Left renal cortex interstitium (tissue), 4 donors: ENCODE measurements around the gene INO80. TPM values are rescaled to one million over a fixed set of nuclear protein-coding genes. Genes with fewer than 3 reads are reported as not detected.

ENCODE experiments used
- DNase-seq, 4 donors: peaks; one replicate each; pipeline ENCODE4 v3.0.0-alpha.2; 2013; ENCODE audit warnings: low read depth in 4 of 4, low spot score in 2 of 4, missing footprints in 1 of 4
- polyA plus RNA-seq, 4 donors: library from polyadenylated mRNA; unstranded; fragments of 120-200 nt; gene quantifications; one replicate each; pipeline ENCODE4 v1.2.1, GENCODE V29; 2013; ENCODE audit not compliant: insufficient read length in 4 of 4

INO80 gene
- polyA plus RNA-seq, 4 donors, result 19.8 to 26.1 (median 22.7) TPM

DNA sequence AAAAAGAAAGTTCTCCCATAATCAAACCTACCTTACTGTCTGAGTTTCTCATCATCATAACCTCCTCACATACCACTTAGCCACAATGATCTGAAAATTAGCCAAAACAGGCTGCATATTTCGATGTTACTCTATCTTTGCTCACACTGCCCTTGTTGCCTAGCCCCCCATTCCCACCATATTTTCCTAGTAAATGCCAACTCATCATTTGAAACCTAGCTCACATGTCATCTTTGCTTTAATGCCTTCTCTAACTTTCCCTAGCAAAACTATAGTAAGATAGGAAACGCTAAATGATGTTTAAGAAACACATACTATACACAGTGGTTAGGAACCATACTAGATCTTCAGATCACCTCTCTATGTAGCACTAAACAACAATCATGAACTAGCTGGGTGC lies 64.9 kb downstream of the INO80 start:
- no peak for DNase-seq

DNA sequence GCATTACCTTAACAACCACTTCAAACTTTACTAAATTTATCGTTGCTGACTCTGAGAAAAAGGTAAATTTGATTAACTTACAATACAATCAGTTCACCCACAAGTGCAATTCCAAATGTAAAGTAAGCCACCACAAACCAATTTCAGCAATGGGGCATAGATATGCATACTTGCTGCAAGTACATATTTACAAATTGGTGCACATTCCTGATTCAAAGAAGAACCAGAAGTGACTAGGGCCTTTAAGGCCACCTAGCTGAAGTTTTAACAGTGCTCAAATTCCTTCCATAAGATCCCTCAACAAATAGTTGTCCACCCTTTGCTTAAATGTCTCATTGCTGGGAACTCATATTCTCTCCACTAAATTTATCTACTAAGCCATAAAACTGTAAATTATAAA lies 67.2 kb downstream of the INO80 start:
- no peak for DNase-seq

DNA sequence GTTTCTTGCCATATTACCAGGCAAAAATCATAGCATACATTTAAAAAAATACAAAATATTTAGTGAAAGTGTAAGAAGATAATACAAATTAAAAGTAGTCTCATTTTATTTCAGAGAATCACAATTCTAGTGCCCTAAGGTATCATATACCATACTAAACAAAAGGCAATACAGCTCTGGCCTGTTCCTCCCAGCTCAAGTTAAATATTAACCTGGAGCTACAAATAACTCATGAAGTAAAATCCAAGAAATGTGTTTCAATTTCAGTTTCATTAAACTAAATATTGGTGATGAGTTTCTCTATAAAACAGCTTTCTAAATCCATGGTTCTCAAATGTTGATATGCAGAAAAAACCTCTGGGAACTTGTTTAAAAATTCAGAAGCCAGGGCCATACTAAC lies 67.7 kb downstream of the INO80 start:
- DNase-seq, result no peak

DNA sequence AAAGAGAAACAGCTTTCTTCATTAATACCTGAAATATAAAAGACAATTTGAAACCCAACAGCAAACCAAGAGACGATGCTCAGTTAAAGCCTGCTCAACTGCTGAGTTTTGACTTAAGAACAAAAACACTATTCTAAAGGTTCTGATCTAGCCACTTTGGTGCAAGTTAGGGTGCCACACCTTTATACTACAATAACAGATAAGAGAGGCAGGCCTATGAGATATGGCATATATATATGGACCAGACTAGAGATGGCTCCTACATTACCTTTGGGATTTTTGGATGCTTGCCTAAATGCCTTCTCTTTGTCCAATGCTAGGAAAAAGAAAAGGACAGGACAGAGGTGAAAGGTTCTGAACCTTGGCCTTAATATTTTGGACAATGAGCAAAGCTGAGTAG lies 68.6 kb downstream of the INO80 start:
- DNase-seq, result no peak

DNA sequence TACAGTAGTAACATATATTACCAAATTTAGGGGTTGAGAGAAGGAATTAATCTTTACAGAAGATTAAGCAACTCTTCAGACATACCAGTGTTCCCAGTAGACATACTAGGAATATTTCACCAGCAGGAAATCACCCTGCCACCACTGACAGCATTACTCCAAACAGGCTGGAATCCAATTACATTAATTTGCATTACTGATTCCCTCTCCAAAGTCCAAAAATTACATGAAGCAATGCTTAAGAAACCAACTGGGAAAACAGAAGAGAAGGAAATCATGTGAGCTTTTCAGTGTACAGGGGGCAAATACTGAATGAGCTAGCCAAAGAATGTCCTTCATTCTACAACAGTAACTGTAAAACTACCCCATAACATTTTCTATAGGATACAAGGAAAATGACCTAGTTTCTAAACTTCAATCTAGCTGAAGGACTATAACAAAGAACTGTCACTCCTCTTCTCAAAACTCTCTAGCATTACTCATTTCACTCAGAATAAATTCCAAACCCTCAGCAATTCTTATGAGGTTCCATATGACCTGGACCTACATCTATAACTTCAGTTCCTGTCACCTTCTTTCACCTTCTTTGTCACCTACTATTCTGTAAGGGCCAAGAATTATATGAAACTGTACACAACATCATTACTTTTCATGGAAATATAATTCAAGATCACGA lies 72.7 kb downstream of the INO80 start:
- no peak for DNase-seq

DNA sequence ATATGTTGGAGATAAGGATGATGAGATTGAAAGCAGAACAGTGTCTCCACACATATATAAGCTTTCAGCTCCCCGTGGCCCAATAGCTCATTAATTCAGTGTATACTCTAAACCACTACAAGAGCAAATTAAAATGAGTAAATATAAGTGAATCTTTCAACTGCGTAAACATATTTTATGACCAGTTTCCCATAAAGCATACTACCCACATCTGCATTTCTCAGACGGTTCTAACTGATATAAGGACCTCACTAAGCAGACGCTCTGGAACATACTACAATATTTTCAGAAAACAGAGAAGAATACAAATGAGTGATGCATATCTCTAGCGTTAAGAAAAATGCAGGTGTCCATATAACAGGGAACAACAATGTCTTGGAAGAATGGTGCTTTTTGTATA lies 73.2 kb downstream of the INO80 start:
- DNase-seq, result no peak

DNA sequence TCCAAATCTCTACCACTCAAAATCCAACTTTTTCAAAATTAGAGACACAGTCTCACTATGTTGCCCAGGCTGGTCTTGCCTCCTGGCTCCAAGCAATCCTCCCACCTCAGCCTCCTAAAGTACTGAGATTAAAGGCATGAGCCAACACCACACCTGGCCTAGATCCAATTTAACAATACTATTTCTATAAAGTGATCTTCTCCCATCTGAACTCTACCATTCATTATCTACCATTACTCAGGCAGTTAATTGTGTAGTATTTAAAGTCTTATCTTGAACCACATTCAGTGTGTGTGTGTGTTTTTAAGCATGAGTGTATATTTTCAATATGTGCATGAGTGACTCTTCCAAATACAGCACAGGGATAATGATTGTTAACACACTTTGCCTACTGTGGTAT lies 77.0 kb downstream of the INO80 start:
- DNase-seq, result no peak

DNA sequence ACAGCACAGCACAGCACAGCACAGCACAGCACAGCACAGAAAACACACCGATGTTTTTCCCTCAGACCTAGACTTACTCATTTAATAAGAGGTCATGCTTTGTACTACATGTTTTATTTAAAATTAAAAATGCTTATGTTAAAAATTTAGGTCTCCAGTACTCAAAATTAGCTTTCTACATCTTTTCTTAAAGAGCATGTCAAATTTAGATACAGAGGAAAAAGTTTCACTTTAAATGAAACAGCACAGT lies 84.1 kb downstream of the INO80 start:
- no peak for DNase-seq

DNA sequence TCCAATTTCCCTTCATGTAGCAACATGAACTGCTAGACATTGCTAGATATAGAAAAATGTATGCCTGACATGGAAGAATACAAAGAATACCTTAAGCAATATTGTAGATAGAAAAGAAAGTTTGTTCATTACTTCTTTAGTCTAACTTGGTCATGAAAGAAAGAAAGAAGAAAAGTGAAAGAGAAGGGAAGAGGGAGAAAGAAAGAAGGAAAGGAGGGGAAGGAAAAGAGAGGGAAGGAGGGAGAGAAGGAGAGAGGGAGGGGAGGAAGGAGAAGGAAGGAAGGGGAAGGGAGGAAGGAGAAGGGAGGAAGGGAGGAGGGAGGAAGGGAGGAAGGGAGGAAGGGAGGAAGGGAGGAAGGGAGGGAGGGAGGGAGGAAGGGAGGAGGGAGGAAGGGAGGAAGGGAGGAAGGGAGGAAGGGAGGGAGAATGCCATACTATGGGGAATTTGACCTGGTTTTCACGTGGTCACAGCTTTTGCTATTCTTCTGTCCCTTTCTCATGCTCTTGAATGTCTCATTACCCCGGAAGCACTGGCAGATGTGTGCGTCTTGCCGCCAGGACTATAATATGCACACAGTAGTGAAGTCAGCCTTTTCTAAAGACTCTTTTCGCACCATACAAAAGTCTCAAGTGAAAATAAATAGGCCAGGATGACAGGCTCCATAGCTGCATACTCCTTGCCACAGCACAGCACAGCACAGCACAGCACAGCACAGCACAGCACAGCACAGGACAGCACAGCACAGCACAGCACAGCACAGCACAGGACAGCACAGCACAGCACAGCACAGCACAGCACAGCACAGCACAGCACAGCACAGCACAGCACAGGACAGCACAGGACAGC lies 84.6 kb downstream of the INO80 start:
- no peak for DNase-seq

DNA sequence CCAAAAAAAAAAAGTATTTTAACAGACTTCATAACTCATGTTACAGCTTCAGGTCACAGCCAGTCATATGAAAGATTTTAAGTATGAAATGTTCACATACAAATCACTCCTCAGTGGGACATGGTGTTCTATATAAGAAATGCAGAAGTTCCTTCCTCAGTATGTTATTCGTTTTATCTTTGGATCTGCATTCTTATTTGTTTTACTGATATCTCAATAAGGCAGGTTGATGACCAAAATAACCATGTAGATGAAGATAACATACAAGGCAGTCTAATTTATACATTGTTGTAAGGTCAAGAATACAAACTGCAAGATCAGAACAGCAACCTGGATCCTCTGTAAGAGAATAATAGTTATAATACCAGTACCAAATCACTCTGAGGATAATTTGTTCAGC lies 87.2 kb downstream of the INO80 start:
- no peak for DNase-seq

DNA sequence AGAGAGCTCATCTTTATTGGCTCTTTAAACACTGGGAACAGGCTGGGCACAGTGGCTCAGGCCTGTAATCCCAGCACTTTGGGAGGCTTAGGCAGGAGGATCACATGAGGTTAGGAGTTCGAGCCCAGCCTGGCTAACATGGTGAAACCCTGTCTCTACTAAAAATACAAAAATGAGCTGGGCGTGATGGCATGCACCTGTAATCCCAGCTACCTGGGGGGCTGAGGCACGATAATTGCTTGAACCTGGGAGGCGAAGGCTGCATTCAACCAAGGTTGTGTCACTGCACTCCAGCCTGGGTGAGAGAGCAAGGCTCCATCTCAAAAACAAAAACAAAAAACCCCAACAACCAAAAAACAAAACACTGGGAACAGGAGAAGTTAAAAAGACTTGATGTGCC lies 90.7 kb downstream of the INO80 start:
- no peak for DNase-seq

DNA sequence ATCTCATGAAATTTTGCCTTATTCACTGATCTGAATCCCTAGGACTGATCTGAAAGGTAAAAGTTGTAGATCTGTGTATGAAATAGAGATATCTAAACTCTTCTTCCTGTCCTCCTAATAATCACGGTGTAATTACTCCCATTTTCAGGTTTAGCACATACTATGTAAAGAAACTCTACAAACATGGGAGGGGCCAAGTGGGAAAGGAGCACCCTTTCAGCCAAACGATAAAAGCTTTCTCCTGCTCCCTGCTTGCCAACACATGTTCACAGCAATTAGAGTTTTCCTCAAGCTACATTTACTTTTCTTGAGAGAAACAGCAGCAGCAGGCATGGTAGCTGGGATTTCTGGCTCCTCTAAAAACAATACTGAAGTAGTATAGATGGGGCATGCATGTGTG lies 91.2 kb downstream of the INO80 start:
- no peak for DNase-seq

DNA sequence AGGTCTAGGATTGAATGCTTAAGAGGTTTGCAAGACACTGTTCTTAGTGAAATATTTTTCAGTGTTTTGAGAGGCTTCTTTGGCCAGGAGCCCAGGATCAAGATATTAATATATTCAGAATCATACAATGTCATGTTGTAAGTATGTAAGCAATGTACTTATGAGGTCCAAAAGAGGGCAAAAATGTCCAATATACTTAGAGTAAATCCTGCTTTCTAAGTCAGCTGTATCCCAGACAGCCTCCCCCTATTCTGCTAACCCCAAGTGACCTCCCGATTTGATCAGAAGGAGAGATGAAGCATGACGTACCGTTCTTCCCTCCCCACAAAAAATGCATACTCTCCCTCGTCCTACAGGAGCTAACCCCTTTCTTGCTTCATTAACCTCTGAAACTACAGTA lies 91.9 kb downstream of the INO80 start:
- DNase-seq, result no peak

DNA sequence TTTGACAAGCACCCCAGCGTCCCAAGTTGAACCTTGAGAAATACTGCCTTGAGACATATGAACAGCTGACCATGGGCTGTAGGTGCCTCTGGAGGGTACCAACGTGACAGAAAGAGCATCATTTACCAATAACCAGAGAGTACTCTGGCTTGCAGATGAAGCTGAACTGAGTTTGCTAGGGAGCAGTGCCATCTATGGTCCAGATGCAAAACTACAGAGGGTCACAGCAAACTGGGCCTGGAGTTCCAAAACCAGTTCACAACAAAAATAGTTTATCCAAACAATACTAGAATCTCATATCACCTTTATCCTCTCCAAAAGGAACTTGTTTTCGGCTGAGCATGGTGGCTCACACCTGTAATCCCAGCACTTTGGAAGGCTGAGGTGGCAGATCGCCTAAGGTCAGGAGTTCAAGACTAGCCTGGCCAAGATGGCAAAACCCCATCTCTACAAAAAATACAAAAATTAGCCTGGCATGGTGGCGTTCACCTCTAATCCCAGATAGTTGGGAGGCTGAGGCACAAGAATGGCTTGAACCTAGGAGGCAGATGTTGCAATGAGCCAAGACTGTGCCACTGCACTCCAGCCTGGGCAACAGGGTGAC lies 93.5 kb downstream of the INO80 start:
- peak in 1 of 4 donors; percentile 35 for DNase-seq

DNA sequence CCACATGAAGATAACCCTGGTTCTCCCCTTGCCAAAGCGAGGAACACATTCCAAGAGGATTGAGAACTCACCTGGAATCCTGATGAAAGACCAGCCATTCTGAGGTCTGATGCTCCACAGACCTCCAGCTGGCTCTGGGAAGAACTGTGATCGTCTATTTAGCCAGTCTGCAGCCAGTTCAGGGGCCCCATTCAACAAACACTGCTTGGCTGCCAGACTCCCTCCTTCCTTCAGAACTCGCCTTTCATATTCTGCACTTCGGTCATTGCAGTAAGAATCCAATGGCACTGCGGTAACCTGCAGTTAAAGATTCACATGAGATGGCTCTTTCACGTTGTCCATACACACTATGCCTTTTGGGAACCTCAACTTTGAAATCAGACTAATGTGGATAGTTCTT lies 95.3 kb downstream of the INO80 start:
- DNase-seq, result no peak

DNA sequence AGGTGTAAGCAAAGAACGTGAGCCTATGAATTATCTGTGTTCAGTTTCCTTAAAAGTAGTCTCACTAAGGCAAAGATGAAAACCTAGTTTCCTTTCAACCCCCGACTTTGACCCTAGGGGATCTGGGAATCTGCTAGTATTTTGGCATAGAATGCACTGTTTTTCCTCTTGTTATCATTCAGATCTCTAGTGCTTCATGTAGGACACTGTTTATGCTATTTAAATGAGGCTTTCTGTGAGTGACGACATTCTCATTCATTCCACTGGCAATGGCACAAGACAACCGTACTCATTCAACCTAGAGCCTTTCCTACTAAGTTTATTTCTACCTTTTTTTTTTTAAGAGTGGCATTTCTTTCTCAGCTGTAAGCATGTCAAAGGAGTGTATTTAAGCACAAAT lies 95.8 kb downstream of the INO80 start:
- no peak for DNase-seq

DNA sequence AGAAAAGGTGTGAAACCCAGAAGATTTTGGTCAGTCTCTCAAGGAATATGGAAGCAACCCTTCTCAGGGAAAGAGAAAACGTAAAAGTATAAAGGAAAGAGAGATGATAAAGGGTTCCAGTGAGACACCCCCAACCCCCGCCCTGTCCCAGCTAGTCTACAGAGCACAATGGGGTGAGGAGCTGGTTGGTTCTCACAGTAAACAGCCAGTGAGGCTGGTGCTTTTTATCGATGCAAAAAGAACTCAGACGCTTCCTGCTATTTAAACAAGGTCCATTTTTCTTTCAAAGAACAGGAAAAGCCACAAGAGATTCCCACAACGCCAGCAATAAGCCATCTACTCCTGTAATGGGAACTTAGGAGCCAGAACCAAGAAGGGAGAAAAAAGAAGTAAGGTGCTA lies 96.9 kb downstream of the INO80 start:
- DNase-seq, result no peak

DNA sequence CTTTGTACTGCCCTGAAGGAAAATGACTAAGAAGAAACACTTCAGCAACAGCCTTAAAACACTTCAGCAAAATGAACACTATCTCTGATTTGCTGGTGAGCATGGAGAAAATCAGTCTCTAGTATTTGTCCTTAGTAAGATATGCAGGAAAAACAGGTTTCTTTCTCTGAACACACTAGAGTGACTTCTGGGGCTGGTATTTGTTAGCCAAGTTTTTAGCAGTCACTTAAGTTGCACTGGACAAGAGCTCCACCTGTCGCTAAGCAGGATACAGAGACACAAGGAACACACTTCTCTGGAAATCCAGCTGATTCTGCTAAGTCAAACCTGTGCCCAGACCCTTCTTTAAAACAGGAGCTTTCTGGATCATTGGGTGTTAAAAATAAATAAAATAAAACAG lies 97.5 kb downstream of the INO80 start:
- no peak for DNase-seq

DNA sequence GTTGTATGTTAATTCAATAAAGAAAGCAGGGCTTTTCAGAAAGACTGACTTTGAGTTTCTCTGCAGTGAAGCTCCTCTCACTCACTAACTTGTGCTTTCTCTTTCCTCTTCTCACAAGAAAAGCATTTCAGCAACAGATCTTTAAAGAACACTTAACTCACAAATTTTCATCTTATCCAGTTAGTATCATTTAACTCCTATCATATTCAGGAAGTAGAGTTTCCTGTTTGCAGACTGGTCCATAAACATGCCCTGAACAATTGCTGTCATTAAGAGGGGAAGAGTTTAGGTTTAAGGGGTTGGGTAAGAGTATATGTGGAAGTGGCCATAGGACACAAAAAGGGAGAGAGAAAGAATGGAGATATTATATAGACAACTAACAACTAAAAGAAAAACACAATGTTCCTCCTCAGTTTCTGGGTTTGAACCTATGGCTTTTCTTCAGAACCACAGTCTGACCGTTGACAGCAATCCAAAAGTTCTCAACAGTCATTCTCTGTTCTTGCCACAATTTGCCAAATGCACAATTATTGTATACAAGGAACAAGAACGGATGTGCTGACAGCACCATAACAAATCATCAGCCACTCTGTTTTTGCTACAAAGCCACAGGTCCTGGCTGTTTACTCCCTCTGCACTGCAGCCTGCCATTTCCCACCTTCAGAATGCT lies 98.9 kb downstream of the INO80 start:
- no peak for DNase-seq

DNA sequence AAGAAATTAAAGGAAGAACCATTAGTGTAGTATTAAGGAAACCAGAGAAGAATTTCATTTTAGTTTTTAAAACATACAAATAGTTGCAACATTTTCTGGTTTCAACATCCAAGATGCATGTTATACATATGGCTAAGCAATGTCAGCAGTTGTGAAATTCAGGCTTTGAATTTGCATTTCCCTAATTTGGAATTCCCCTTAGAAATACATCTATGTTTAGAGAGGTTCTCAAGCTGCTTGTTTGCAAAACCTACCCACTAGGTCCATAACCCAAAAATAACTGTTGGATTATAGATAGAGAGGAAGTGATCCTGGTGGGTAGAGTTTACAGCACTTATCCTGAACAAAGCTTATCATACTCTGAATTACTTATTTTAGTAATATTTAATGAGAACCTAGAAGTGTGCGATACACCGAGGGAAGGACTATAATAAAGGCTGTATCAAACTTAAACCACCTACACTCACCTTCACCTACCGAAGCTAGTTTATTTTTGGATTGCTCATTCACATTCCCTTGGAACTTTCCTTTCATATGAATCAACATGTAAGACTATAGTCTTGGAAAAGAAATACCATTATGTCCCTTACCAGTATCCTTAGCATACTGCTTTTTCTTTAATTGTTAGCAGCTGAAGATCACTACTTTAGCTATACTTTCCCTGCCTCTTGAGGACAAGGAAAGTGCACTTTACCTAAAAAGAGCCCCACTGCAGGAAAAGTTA lies 102.2 kb downstream of the INO80 start:
- DNase-seq, result no peak
